HG02678 (cell line): ENCODE data around the gene ZBTB21.
"Not testable (repeated sequence)": the region's sequence is repeated elsewhere in the genome, so short reads cannot be mapped to it uniquely, and the experiment has no call there.

ENCODE experiments used
- ATAC-seq: cut with Tn5 transposase; IDR thresholded peaks from one replicate; pipeline ENCODE4 v1.9.1; 2021; ENCODE audit warnings: mild to moderate bottlenecking, moderate library complexity; ENCODE audit not compliant: unreplicated experiment

ZBTB21 gene

DNA sequence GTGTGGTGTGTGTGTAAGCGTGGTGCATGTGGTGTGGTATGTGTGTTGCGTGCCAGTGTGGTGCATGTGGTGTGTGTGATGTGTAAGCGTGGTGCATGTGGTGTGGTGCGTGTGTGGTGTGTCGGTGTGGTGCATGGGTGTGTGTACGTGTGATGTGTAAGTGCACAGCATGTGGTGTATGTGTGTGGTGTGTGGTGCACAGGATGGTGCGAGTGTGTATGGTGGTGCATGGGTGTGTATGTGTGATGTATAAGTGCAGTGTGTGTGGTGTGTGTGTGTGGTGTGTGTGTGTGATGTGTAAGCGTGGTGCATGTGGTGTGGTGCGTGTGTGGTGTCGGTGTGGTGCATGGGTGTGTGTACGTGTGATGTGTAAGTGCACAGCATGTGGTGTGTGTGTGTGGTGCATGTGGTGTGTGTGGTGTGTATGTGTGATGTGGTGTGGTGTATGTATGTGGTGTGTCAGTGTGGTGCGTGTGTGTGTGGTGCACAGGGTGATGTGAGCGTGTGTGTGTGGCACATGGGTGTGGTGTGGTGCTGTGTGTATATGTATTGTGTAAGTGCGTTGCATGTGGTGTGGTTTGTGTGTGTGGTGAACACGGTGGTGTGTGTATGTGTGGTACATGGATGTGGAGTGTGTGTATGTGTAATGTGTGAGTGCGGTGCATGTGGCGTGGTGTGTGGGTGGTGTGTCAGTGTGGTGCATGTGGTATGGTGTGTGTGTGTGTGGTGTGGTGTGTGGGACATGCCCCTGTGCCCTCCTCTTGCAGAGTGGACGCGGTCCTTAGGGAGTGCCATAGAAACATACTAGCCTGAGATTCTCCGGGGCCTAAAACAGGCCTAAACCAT, 55.3 kb downstream of the ZBTB21 start:
- ATAC-seq, result no peak

DNA sequence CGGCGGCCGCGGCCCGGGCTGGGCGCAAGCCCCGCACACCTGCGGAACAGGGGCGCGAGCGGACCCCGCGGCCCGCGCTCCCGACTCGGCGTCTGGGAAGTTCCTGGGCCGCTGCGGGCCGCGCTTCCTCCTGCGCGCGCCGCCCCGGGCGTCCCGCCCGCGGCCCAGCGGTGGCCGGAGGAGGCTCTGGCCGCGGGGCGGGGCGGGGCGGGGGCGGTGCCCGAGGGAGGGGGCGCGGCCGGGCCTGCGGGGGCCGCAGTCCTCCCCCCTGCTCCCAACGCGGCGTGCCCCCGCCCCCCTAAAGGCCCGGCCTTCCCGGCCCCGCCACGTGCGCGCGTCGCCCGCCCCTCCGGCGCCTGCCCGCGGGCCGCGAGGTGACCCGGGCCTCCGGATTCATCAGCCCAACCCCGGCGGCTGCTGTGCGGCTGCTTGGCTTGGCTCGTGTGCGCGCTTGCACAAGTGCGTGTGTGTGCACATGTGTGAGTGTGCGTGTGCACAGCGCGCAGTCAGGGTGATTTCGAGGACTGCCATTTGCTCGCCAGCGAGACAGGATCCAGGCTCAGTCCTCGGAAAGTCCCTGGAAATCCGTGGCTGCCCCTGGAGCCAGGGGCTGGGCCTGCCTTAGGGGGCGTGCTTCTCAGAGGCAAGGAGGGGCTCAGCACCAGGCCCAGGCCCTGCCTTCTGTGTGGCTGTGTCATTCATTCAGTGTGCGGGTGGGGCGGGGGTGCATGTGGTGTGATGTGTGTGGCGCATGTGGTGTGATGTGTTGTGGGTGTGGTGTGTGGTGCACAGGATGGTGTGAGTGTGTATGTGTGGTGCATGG, 56.1 kb downstream of the ZBTB21 start, which contains the start of gene C2CD2:
Gene C2CD2 (minus strand): TSS at position 188 of the 823 bp plus-strand sequence. CDS start 370 bp downstream, outside the sequence.
- peak; percentile 62 for ATAC-seq

DNA sequence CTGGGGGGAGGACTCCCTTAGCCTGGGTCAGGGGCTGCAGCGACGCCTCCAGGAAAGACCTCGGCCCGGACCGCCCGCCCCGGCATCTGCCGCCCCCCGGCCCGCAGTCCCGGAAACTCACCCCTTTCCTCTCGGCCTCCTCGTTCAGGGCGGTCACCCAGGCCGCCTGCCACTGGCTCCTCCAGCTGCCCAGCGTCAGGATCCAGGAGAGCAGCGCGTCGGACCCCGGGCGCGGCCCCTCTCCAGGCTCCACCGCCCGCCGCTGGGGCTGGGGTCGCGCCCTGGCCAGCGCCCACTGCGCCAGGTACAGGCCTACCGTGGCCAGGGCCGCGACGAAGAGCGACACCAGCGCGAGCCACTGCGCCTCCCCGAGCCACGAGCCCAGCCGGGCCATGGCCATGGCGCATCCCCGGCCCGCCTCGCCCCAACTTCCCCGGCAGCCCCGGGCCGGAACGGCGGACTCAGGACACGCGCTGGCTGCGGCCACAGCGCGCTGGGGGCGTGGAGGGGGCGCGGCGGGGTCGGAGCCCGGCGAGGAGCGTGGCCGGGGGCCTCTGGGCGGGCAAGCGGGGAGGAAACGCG, 56.8 kb downstream of the ZBTB21 start:
- peak; percentile 36 for ATAC-seq

DNA sequence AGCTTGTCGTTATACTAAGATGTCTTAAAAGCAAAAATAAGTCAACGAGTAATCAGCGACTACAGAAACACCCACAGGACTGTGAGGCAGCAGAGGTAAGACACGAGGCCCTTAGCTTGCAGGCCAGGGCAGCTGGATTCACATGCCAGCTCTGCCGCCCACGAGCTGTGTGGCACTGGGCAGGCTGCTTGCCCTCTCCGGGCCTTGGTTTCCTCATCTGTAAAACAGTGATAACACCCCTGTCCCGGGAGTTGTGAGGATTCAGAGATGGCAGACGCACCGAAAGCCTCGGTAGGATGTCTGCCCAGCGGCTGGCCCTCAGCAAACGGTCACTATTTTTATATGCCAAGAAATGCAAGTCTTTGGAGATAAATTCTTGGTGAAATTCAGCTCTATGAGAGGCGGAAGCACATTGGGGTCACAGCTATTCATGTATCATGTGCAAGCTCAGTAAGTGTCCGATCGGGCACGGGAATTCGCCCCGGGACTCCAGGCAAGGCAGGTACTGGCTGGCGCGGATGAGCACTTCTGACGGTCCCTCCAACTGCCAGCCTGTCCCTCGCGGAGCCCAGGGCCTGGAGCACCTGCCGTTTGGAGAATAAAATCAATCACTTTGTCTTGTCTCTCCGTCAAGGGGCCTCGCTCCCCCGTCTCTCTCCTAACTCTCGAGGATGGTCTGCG, 57.5 kb downstream of the ZBTB21 start:
- no peak for ATAC-seq

DNA sequence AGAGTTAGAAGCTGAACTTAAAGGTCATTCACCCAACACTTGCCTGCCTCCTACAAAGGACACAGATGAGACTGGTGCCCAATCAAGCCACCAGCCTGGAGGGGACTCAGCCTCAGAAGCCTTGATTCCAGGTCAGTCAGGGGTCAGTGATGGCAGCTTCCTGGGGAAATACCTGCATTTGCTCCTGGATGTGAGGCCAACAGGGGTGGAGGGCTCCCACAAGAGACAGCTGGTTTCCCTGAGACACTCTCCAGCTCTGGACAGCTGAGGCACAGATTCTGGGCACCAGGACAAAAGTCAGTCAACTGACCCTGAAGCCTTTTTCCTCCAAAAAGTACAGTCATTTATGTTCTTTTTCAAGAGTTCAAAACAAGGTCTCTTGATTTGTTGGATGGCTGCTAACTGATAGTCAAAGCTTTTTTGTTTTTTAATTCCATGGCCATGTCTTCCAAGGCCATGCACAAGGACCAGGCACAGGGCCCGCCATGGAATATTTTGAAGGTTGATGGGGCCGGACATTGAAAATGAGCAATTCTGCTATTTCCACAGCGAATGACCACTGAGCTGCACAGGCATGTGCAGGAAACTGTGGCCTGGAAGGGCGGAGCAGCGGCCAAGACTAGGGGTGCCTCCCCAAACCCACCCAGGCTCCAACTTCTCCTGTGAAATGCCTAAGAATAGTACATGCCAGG, 58.1 kb downstream of the ZBTB21 start:
- no peak for ATAC-seq

DNA sequence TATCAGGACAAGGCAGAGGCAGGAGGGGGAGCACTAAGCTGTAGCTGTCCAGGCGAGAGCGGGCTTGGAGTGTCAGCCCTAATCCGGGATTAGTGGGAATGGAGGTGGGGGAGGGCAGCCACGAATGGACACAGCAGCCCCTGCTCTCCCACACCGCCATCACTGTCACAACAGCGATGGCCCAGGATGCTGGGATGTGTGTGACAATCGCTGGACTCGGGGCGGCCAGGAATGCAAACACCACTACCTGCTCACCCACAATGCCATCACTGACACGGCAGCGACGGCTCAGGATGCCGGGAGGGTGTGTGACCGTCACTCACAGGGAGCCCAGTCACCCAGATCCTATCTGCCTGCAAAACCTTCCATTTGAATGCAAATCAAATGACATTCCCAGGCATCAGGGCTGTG, 59.2 kb downstream of the ZBTB21 start:
- no peak for ATAC-seq

DNA sequence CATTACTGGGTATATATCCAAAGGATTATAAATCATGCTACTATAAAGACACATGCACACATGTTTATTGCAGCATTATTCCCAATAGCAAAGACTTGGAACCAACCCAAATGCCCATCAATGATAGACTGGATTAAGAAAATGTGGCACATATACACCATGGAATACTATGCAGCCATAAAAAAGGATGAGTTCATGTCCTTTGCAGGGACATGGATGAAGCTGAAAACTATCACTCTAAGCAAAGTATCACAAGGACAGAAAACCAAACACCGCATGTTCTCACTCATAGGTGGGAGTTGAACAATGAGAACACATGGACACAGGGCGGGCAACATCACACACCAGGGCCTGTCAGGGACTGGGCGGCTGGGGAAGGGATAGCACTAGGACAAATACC, 60.5 kb downstream of the ZBTB21 start:
- ATAC-seq, result not testable (repeated sequence)

DNA sequence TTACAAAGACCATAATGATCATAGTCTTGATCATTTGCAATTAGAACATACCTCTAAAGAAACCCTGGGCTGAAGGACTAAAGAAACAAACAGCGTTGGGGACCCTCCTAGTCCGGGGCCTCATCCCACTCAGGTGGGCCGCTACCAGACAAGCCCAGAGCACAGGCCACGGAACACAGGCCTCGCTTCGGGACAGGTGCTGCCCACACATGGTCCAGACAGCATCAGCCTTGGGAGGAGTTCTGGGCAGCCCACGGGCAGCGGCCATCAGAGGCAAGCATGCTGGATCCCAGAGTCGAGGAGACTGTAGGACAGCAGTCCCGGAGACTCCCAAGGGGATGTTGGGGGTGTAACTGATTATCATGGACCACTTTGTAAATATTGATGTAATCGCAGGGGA, 61.3 kb downstream of the ZBTB21 start:
- ATAC-seq, result no peak

DNA sequence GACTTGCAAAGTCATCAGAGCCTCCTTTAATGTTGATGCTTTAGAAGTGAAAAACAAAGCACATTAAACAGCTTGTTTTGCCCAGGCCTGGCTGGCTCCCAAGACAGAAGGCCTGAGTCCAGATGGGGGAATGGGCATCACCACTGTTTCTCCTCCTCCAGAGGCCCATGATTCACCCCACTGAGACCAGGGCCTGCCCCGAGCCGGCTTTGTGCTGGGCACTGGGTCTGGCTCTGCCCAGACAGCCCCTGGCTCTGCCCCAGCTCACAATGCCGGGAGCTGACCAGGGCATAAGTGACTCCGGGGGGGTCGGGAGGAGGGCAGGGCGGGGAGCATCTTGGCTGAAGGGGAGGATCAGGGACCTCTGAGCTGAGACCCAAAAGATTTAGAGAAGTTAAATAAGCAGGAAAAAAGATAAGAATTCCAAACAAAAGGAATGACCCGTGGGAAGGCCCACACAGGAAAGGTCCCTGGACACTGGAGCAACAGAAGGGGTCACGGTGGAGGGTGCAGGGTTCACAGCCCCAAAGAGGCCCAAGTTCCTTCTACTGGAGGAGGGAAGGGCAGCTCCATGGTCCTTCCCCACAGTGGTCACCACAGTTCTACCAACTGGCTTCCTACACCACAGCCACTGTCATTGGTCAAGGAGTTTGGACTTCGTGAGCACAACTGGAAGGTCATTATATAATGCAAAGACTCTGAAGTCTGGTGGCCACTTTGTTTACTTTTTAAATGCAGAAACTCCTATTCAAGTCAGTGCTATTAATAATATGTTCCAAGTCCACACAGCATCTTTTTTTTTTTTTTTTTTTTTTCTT, 61.9 kb downstream of the ZBTB21 start:
- ATAC-seq, result no peak

DNA sequence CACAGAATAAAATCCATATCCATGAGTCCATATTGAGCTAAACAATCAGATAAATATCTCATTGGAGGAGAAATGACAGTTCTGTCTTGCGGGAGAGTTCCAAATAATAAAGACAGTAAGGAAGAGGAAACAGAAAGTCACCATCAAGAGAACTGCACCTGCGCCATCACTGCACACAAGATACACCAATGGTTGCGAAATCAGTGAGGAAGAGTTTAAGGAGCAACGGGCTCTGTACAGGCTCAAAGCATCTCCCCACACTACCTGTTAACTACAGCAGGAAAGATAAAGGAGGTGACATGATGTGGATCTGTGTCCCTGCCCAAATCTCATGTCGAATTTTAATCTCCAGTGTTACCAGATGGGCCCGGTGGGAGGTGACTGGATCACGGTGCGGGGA, 64.2 kb downstream of the ZBTB21 start:
- ATAC-seq, result no peak

DNA sequence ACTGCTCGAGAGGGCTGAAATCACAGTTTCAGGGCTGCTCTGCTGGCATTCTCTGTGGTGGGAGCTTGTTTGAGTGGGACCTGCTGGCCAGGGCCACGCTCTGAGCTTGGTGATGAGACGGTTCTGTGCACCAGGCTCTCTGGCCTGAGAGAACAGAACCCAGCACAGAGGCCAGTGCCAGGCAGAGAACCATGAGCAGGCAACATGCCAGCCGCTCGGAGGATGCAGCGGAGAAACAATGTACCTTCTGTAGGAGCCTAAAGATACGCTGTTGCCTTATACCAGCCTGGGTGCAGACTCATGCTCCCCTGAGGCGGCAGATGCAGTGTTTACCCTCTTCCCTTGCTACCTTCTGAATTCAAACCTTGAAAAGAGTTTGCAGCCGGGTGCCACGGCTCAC, 66.3 kb downstream of the ZBTB21 start:
- no peak for ATAC-seq

DNA sequence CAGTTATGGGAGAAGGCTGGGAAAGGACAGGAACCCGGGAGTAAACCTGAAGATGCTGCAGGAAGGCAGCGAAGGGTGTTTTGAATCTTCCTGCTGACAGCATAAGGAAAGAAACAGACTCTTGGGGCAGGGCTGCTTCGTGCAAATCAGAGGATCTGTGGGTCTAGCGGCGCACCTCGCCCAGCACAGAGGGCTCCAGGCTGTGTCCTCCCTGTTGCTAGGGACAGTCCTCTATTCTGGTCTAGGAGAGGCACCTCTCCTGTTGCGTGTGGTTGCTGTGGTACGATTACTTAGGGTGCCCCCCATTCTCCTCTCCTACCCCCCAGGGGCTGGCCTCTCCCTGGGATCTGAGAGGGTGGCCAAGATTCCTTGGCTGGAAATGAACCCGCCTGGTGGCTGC, 67.7 kb downstream of the ZBTB21 start:
- ATAC-seq, result no peak

DNA sequence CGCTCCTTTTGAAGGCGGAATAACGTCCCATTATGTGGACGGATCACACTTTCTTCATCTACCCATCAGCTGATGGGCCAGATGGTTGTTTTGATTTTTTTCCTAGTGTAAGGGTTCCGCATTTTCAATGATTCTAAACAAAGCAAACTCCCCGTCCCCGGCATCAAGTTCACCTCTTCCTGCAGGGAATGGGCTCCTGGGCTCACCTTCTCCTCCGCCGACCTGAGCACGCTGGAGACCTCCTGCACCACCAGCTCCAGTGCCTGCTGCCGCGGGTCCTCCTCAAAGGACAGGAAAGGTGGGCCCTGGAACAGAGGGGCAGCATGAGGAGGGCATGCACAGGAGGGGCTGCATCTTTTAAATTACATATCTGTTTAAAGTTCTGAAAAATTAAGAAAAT, 68.2 kb downstream of the ZBTB21 start:
- ATAC-seq, result no peak

DNA sequence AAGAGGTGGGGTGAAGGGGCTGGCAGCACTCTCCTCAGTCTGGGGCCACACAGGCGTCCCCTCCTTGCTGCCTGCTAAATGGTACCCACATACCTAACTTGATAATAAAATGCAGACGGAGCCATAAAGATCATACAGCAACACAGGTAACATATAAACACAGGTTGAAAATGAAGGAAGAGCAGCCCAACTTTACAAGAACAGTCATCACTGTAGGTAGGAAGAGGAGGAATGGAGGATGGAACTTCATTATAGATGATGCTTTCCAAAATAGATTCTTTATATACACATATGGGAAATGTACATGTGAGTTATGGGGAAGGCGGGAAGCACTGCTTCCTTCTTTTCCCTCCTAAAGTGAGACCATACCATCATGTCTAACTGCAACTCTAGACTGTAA, 69.7 kb downstream of the ZBTB21 start:
- no peak for ATAC-seq

DNA sequence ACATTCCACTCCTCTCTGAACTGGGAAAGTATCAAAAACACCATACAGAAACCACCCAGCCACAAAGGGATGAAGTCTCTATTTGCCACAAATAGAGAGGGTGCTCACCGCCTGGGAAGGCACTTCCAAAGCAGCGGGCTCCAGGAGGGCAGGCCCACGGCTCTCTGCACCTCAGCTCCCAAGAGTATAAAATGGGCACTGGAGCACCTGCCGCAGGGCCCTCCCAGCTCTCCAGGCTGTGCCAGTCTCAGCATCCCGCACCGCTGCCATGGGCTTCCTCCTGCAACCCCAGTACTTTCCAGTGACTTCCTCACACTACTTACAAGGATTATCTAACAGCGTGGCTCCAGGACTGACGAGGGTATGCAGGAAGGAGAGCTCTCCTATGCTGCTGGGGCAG, 70.8 kb downstream of the ZBTB21 start:
- no peak for ATAC-seq
